Suppressor macrophage (primary cell): Measurements from ENCODE around the gene ONECUT1.
"Not testable (repeated sequence)": the region's sequence is repeated elsewhere in the genome, so short reads cannot be mapped to it uniquely, and the experiment has no call there.

Source experiments
- DNase-seq, 4 experiments: peaks; one replicate each; pipeline ENCODE4 v3.0.0-alpha.2; 2020 to 2022
- total RNA-seq, 17 experiments: gene quantifications; one replicate each; lab custom pipeline; 2026; ENCODE audit warnings: mixed read lengths in 6 of 17, inconsistent platforms in 3 of 17; lab: John Stamatoyannopoulos, UW

Gene ONECUT1
- 0 to 3.1 (median 0) reads per million in 17 experiments for total RNA-seq

DNA sequence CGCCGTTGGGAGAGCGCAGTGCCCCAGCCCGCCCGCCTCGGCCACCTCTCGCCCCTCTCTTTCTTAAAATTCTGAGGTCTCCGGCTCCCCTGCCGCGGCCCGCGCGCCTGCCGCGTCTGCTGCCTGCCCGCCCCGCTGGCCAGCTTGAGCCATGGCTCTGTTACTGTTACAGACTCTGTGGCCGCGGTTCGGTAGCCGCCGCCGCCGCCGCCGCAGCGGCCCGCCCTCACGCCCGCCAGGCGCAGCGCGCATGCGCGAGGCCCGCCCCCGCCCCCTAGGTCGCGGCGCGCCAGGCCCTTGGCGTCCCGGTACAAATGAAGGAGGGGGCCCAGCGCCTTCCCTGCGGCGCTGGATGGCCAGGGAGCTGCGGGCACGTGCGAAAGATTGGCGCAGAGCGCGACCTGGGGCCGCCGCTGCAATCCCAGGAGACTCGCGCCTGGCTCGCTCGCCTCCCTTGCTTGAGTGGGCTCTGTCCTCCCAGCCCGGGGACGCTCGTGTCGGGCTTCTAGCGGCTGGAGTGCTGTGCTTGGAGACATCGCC lies at the start of gene ONECUT1:
Gene ONECUT1 (minus strand): TSS at position 168 of the 540 bp plus-strand sequence. CDS start 452 bp downstream, outside the sequence.
- peak; percentile 56 to 82 (median 68) for DNase-seq

- DNase-seq = no peak
These were observed 44.2 kb upstream of the ONECUT1 start for GRCh38 chr15:52834379-52834778.

GRCh38 chr15:52824169-52824942 lies 34.2 kb upstream of the ONECUT1 start:
- DNase-seq = not testable (repeated sequence)

DNA sequence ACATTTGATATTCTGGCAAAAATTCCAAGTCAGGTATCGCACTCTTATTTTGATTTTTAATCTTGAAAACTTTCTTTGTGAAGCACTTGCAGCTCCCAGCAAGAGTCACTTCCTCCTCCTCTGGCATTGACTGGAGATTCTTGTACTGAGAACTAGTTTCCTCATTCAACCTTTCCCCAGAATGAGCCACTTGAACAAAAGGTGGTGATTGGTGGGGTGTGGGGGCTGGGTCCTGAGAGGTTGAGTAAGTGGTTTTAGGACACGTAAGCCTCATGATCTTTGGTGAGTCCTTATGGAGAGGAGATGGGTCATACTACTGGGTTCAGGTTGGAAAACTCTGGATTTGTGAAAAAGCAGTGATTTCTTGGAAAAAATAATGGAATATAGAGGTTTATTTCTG lies 32.3 kb upstream of the ONECUT1 start:
- no peak for DNase-seq

- no peak for DNase-seq
These were observed 29.1 kb upstream of the ONECUT1 start for GRCh38 chr15:52819253-52819652.

GRCh38 chr15:52815899-52816298 lies 25.8 kb upstream of the ONECUT1 start:
- DNase-seq = not testable (repeated sequence)

- DNase-seq = no peak
These were observed 18.9 kb upstream of the ONECUT1 start for GRCh38 chr15:52808996-52809395.

GRCh38 chr15:52808441-52808840 lies 18.3 kb upstream of the ONECUT1 start:
- DNase-seq = no peak

DNA sequence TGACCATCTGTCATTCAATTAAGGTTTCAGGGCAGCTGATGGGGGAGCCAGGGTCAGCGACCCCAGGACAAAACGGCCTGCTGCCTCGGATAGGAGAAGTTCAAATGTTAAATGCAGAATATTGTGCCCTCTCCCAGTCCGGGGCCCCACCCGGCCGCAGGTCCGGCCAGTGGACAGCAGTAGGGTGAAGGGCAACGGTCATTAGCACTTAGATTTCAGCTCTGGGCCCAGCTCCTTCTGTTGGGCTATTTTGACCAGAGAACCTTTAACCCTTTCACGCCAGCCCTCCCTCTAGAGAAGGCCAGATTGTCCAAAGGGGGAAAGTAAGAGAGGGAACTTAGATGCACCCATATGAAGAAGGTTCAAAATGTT lies 16.1 kb upstream of the ONECUT1 start:
- DNase-seq = no peak

GRCh38 chr15:52805351-52806283 lies 15.5 kb upstream of the ONECUT1 start:
- DNase-seq = peak in 2 of 4 experiments; percentile 25 to 28

- no peak for DNase-seq
These were observed 14.5 kb upstream of the ONECUT1 start for GRCh38 chr15:52804526-52805081.

GRCh38 chr15:52803467-52804306 lies 13.6 kb upstream of the ONECUT1 start:
- DNase-seq = no peak

- DNase-seq = no peak
These were observed 13.0 kb upstream of the ONECUT1 start for GRCh38 chr15:52803108-52803466.

DNA sequence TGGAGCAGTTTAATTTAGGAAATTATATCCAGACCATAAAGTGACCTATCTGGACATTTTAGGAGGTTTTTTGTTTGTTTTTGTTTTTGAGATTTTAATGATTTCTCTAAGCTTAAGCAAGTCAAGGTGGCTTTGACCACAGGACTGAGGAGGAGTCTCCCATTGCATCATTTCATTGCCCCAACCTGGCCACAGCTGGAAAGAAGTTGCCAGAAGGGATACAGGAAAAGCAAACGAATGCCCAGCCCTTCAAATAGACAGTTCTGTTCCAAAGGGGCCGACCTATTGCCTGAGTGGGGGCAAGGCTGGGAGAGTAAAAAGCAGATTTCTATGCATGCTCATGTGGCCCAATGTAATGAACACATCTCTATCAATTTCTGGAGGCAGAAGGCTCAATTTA lies 12.0 kb upstream of the ONECUT1 start:
- no peak for DNase-seq

DNA sequence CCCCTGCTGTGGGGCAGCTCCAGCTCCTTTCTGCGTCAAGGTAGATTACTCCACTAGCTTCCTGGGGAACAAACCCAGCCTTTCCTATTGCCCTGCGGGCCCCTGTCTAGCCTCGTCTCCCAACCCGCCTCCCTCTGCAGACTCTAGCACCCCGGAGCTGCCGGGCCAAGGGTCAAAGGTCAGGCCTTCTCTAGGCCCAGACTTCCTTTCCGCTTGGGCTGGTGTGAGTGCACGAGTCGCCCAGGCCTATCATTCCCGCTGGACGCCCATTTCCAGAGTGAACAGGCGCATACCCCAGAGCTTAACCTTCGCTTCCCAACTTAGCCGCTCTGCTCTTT lies 11.6 kb upstream of the ONECUT1 start:
- DNase-seq = no peak

DNA sequence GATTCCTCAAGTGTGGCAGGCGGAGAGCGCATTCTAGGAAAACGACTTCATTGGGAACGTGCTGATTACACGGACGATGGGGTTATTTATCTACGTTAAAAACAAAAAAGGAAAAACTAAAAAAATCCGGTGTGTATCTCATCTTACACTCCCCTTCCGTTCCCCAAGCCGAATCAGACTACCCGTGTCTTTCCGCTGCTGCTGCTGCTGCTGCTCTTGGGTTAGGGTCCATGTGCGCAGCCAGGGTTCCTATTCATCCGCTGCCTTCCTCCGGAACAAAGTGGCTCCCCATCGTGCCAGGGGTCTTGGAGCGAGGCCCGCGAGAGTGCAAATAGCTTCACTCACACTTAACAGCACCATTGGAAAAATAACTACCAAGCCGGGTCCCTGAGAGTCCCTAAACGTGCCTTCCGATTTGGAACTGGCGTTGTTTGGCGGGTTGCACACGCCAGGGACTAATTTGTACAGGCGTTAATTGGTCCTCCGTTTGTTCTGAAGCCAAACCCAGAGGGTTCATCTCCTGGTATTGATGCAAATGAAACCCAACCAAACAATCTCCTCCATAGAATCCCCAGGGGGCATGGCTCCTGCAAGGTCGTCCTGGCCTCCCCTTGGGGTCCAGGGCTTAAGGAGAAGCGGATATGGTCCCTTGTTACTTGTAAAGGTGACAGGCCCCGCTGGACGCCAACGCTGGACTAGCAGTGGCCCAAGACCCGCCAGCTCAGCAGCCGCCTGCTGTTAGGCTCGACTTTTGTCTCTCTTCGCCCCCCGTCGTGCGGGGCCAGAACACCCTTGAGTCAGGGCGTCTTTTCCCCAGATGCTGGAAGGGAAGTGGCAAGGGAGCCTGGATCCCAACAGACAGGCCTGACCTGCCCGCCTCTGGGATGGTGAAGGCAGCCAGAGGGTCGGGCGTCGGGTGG lies 11.0 kb upstream of the ONECUT1 start:
- DNase-seq = no peak

- no peak for DNase-seq
These were observed 9.1 kb upstream of the ONECUT1 start for GRCh38 chr15:52799145-52799811.

- no peak for DNase-seq
These were observed 8.5 kb upstream of the ONECUT1 start for GRCh38 chr15:52798529-52799101.

DNA sequence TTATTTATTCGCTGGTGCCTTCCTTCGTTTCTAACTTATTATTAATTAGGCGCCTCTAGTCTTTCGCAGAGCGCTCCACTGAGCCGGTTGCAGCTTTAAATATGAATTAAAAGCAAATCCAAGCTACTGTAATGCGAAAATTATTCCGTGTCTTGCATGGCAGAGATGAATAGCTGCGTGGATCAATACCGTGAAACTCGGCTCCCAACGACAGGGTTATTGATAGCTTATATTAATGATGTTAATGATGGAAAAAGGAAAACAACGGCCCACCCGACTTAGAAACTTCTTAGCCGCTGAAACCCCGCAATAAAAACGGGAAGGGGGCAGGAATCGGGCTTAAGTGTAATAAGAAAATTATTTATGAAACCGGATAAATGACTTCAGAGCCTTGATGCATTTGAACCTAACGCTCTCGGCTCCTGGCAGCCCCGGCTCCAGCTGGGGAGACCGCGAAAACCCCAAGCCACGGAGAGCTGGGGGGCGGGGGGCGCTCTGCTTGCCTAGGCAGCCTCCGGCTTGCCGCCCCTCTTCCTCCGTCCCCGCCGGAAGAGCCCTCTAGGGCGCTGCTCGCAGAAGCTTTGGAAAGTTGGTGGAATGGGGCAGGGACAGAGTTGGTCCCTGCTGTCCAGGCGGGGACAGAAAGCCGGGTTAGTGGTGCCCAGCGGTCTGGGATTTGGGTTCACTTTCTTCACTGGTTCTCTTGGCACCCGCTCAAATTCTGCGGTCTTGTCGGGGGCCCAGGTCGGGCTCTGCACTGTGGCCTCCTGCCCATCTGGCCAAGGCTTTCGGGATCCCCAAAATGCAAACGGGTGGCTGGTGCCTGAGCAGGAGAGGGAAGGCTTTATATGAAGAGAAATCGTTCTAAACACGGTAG lies 7.7 kb upstream of the ONECUT1 start:
- no peak for DNase-seq
